Measurements from ENCODE around the gene CRKL. TPM values are rescaled to one million over a fixed set of nuclear protein-coding genes. Genes with fewer than 3 reads are reported as not detected.

The CRKL gene
- total RNA-seq, 2 donors from 2014 or later: 40.0 to 57.0 TPM

- Mint-ChIP-seq H3K4me3 (no peak overlapping the region), H3K4me1 (peaks cover 3% of the 10 kb centered on the region), H3K27me3 (no peaks in the 10 kb centered on the region), H3K27ac (no peak overlapping the region), H3K36me3 (ENCODE audit: low read depth) (no peaks in the 10 kb centered on the region)
- no peak for DNase-seq
- H3K9me3 ChIP-seq (ENCODE audit: control insufficient read depth, low read length, poor library complexity, severe bottlenecking): no peaks in the 10 kb centered on the region
- ATAC-seq: no peak
These were observed 77.7 kb downstream of the CRKL start for GRCh38 chr22:20994902-20995241.

- Mint-ChIP-seq H3K4me3 (no peak overlapping the region), H3K4me1 (peaks cover 6% of the 10 kb centered on the region), H3K27me3 (no peaks in the 10 kb centered on the region), H3K36me3 (ENCODE audit: low read depth) (no peaks in the 10 kb centered on the region), H3K27ac (no peak overlapping the region)
- no peaks in the 10 kb centered on the region for H3K9me3 ChIP-seq (ENCODE audit: control insufficient read depth, low read length, poor library complexity, severe bottlenecking)
- no peak for DNase-seq
- ATAC-seq: no peak
These were observed 78.3 kb downstream of the CRKL start for GRCh38 chr22:20995329-20996030.

- no peaks in the 10 kb centered on the region for H3K27me3 Mint-ChIP-seq
- peaks cover 8% of the 10 kb centered on the region for H3K4me1 Mint-ChIP-seq
- no peaks in the 10 kb centered on the region for H3K9me3 ChIP-seq (ENCODE audit: control insufficient read depth, low read length, poor library complexity, severe bottlenecking)
- DNase-seq: no peak
- no peaks in the 10 kb centered on the region for H3K36me3 Mint-ChIP-seq (ENCODE audit: low read depth)
- H3K27ac Mint-ChIP-seq: no peak overlapping the region
- H3K4me3 Mint-ChIP-seq: no peak overlapping the region
- ATAC-seq: no peak
These were observed 78.8 kb downstream of the CRKL start for GRCh38 chr22:20996031-20996410.

- no peaks in the 10 kb centered on the region for H3K27me3 Mint-ChIP-seq
- no peaks in the 10 kb centered on the region for H3K36me3 Mint-ChIP-seq (ENCODE audit: low read depth)
- no peak overlapping the region for H3K27ac Mint-ChIP-seq
- DNase-seq: no peak
- no peak for ATAC-seq
- H3K4me3 Mint-ChIP-seq: no peak overlapping the region
- H3K9me3 ChIP-seq (ENCODE audit: control insufficient read depth, low read length, poor library complexity, severe bottlenecking): no peaks in the 10 kb centered on the region
- peaks cover 14% of the 10 kb centered on the region for H3K4me1 Mint-ChIP-seq
These were observed 79.7 kb downstream of the CRKL start for GRCh38 chr22:20996598-20997535.

- H3K27me3 Mint-ChIP-seq: no peaks in the 10 kb centered on the region
- H3K4me1 Mint-ChIP-seq: peaks cover 18% of the 10 kb centered on the region
- no peaks in the 10 kb centered on the region for H3K36me3 Mint-ChIP-seq (ENCODE audit: low read depth)
- peak overlapping the region; percentile 71 for H3K4me3 Mint-ChIP-seq
- DNase-seq (no peak), ATAC-seq (no peak)
- H3K9me3 ChIP-seq (ENCODE audit: control insufficient read depth, low read length, poor library complexity, severe bottlenecking): no peaks in the 10 kb centered on the region
- peak overlapping the region; percentile 81 for H3K27ac Mint-ChIP-seq
These were observed 80.5 kb downstream of the CRKL start for GRCh38 chr22:20997536-20998257.

GRCh38 chr22:20998411-20999336, 81.5 kb downstream of the CRKL start:
- DNase-seq (no peak), ATAC-seq (no peak)
- Mint-ChIP-seq H3K36me3 (ENCODE audit: low read depth) (no peaks in the 10 kb centered on the region), H3K27me3 (no peaks in the 10 kb centered on the region), H3K4me3 (peak overlapping the region; percentile 71), H3K4me1 (peaks cover 24% of the 10 kb centered on the region), H3K27ac (peak overlapping the region; percentile 81)
- no peaks in the 10 kb centered on the region for H3K9me3 ChIP-seq (ENCODE audit: control insufficient read depth, low read length, poor library complexity, severe bottlenecking)

- Mint-ChIP-seq H3K27me3 (no peaks in the 10 kb centered on the region), H3K36me3 (ENCODE audit: low read depth) (no peaks in the 10 kb centered on the region), H3K4me1 (peaks cover 24% of the 10 kb centered on the region), H3K27ac (peak overlapping the region; percentile 97), H3K4me3 (peak overlapping the region; percentile 93)
- no peak for DNase-seq
- no peaks in the 10 kb centered on the region for H3K9me3 ChIP-seq (ENCODE audit: control insufficient read depth, low read length, poor library complexity, severe bottlenecking)
- no peak for ATAC-seq
These were observed 82.4 kb downstream of the CRKL start for GRCh38 chr22:20999350-21000206.

GRCh38 chr22:21000207-21000986, 83.2 kb downstream of the CRKL start:
- Mint-ChIP-seq H3K27me3 (no peaks in the 10 kb centered on the region), H3K27ac (peak overlapping the region; percentile 97), H3K36me3 (ENCODE audit: low read depth) (no peaks in the 10 kb centered on the region), H3K4me1 (peaks cover 24% of the 10 kb centered on the region), H3K4me3 (peak overlapping the region; percentile 93)
- DNase-seq (no peak), ATAC-seq (no peak)
- H3K9me3 ChIP-seq (ENCODE audit: control insufficient read depth, low read length, poor library complexity, severe bottlenecking): no peaks in the 10 kb centered on the region

GRCh38 chr22:21000987-21001600, 83.9 kb downstream of the CRKL start:
- ATAC-seq (no peak), DNase-seq (no peak)
- H3K4me3 Mint-ChIP-seq: peak overlapping the region; percentile 93
- H3K36me3 Mint-ChIP-seq (ENCODE audit: low read depth): no peaks in the 10 kb centered on the region
- peaks cover 24% of the 10 kb centered on the region for H3K4me1 Mint-ChIP-seq
- H3K27me3 Mint-ChIP-seq: no peaks in the 10 kb centered on the region
- no peaks in the 10 kb centered on the region for H3K9me3 ChIP-seq (ENCODE audit: control insufficient read depth, low read length, poor library complexity, severe bottlenecking)
- peak overlapping the region; percentile 97 for H3K27ac Mint-ChIP-seq

- DNase-seq (peak; percentile 94 to 95 (median 95)), ATAC-seq (peak; percentile 90)
- Mint-ChIP-seq H3K4me1 (peaks cover 24% of the 10 kb centered on the region), H3K27me3 (no peaks in the 10 kb centered on the region), H3K27ac (peak within 1 kb of the TSS; percentile 97), H3K4me3 (peak within 1 kb of the TSS; percentile 93), H3K36me3 (ENCODE audit: low read depth) (no peaks in the 10 kb centered on the region)
- no peaks in the 10 kb centered on the region for H3K9me3 ChIP-seq (ENCODE audit: control insufficient read depth, low read length, poor library complexity, severe bottlenecking)
These were observed 84.6 kb downstream of the CRKL start, which contains the start of gene THAP7 for GRCh38 chr22:21001601-21002325. TSS of gene THAP7 (minus strand) at chr22:21002118. CDS start at chr22:21001911, 207 bp downstream.
